Effector memory CD8-positive, alpha-beta T cell (primary cell): ENCODE results near the gene NCOA6.
A peak's percentile ranks its signal among the peaks of the same experiment; 100 is the strongest.
"Not testable (repeated sequence)": the region's sequence is repeated elsewhere in the genome, so short reads cannot be mapped to it uniquely, and the experiment has no call there.

ENCODE experiments used
- ATAC-seq: fragments of 150-1000 bp; cut with Tn5 transposase; replicated peaks from 2 replicates; pipeline ENCODE4 v1.10.0; 2021; ENCODE audit warnings: mild to moderate bottlenecking, moderate library complexity
- DNase-seq, 3 experiments: peaks; one replicate each; pipeline ENCODE4 v3.0.0; 2021
- H3K27ac Mint-ChIP-seq, 2 donors: one replicate each; pipeline ENCODE4 v1.8.0; 2022; ENCODE audit warnings: mild to moderate bottlenecking in 2 of 2, mixed read lengths in 2 of 2, moderate library complexity in 2 of 2
- H3K27me3 Mint-ChIP-seq, 2 donors: one replicate each; pipeline ENCODE4 v1.8.0; 2022; ENCODE audit warnings: mixed read lengths in 2 of 2
- H3K36me3 Mint-ChIP-seq: one replicate; pipeline ENCODE4 v1.8.0; 2022; ENCODE audit warnings: mild to moderate bottlenecking, moderate library complexity, mixed read lengths; ENCODE audit not compliant: insufficient read depth
- H3K4me1 Mint-ChIP-seq, 2 donors: one replicate each; pipeline ENCODE4 v1.8.0; 2022; ENCODE audit warnings: low read depth in 2 of 2, mixed read lengths in 2 of 2
- H3K4me3 Mint-ChIP-seq, 2 donors: one replicate each; pipeline ENCODE4 v1.8.0; 2022; ENCODE audit warnings: mild to moderate bottlenecking in 2 of 2, mixed read lengths in 2 of 2, moderate library complexity in 2 of 2
- H3K9me3 Mint-ChIP-seq, 2 donors: one replicate each; pipeline ENCODE4 v1.8.0; 2022; ENCODE audit warnings: mixed read lengths in 2 of 2

The NCOA6 gene

GRCh38 chr20:34780291-34780690 is 45.2 kb downstream of the NCOA6 start:
- H3K27ac Mint-ChIP-seq, H3K27me3 Mint-ChIP-seq, H3K9me3 Mint-ChIP-seq, DNase-seq, ATAC-seq, H3K4me1 Mint-ChIP-seq, H3K4me3 Mint-ChIP-seq: not testable (repeated sequence)
- peaks cover 46% of the 10 kb centered on the region for H3K36me3 Mint-ChIP-seq

DNA sequence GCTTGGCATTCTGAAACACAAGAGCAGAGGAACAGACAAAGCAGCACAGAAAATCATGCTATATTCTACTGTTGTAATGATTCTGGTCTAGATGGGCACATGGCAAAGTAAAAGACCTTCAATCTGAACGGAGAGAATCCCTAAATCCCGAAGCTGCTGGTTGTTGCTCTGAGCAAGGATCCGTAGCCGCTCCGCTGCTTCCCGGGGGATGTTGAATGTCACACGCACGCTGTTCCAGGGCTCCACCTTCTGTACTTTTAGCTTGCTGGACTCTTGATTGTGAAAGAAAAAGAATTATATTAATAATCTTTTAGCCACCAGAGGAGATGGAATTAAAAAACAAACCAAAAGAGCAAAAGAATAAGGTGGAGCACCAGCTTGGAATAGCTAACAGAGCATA is 49.3 kb downstream of the NCOA6 start:
- H3K9me3 Mint-ChIP-seq: no peaks in the 10 kb centered on the region
- H3K27me3 Mint-ChIP-seq: no peaks in the 10 kb centered on the region
- H3K4me1 Mint-ChIP-seq: no peaks in the 10 kb centered on the region
- no peak overlapping the region for H3K4me3 Mint-ChIP-seq
- DNase-seq: no peak
- H3K36me3 Mint-ChIP-seq: peaks cover 56% of the 10 kb centered on the region
- no peak overlapping the region for H3K27ac Mint-ChIP-seq
- ATAC-seq: no peak

GRCh38 chr20:34774886-34775285 is 50.6 kb downstream of the NCOA6 start:
- Mint-ChIP-seq H3K27me3 (no peaks in the 10 kb centered on the region), H3K4me1 (no peaks in the 10 kb centered on the region), H3K27ac (no peak overlapping the region), H3K36me3 (peaks cover 49% of the 10 kb centered on the region), H3K4me3 (no peak overlapping the region), H3K9me3 (no peaks in the 10 kb centered on the region)
- ATAC-seq (no peak), DNase-seq (no peak)

- H3K27me3 Mint-ChIP-seq: no peaks in the 10 kb centered on the region
- ATAC-seq (no peak), DNase-seq (no peak)
- no peak overlapping the region for H3K4me3 Mint-ChIP-seq
- no peaks in the 10 kb centered on the region for H3K4me1 Mint-ChIP-seq
- no peak overlapping the region for H3K27ac Mint-ChIP-seq
- no peaks in the 10 kb centered on the region for H3K9me3 Mint-ChIP-seq
- H3K36me3 Mint-ChIP-seq: peaks cover 54% of the 10 kb centered on the region
Measured at GRCh38 chr20:34774449-34774848, 51.0 kb downstream of the NCOA6 start.

- no peak overlapping the region for H3K4me3 Mint-ChIP-seq
- no peaks in the 10 kb centered on the region for H3K27me3 Mint-ChIP-seq
- H3K36me3 Mint-ChIP-seq: peaks cover 54% of the 10 kb centered on the region
- no peak for DNase-seq
- H3K4me1 Mint-ChIP-seq: no peaks in the 10 kb centered on the region
- H3K9me3 Mint-ChIP-seq: no peaks in the 10 kb centered on the region
- H3K27ac Mint-ChIP-seq: peak overlapping the region in 1 of 2 donors; percentile 73
- no peak for ATAC-seq
Measured at GRCh38 chr20:34773726-34774125, 51.7 kb downstream of the NCOA6 start.

DNA sequence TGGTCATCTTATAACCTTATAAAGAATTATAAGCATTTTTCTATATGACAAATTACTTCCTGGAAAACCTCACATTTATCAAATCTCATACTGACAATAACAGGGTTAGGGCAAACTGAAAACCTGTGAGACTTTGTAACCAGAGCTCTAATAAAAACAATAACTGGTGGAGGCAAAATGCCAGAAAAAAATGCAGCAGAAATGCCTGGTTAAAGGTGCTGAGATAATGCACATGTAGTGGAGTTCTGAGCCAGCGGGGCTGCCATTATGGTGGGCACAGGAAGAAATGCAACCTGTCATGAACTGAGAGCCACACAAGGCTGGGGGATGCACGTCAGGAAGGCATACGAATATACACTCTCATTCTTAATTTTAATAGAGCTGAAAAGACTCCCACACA is 53.0 kb downstream of the NCOA6 start:
- peak overlapping the region in 1 of 2 donors; percentile 69 for H3K27ac Mint-ChIP-seq
- H3K36me3 Mint-ChIP-seq: peaks cover 54% of the 10 kb centered on the region
- H3K9me3 Mint-ChIP-seq: no peaks in the 10 kb centered on the region
- no peaks in the 10 kb centered on the region for H3K27me3 Mint-ChIP-seq
- DNase-seq (no peak), ATAC-seq (no peak)
- no peak overlapping the region for H3K4me3 Mint-ChIP-seq
- no peaks in the 10 kb centered on the region for H3K4me1 Mint-ChIP-seq

- ATAC-seq (no peak), DNase-seq (no peak)
- Mint-ChIP-seq H3K4me1 (no peaks in the 10 kb centered on the region), H3K4me3 (no peak overlapping the region), H3K27ac (peak overlapping the region in 1 of 2 donors; percentile 69), H3K36me3 (peaks cover 55% of the 10 kb centered on the region), H3K9me3 (no peaks in the 10 kb centered on the region), H3K27me3 (no peaks in the 10 kb centered on the region)
Measured at GRCh38 chr20:34771680-34772081, 53.8 kb downstream of the NCOA6 start.

GRCh38 chr20:34768096-34768495 is 57.4 kb downstream of the NCOA6 start:
- Mint-ChIP-seq H3K27me3 (no peaks in the 10 kb centered on the region), H3K4me3 (no peak overlapping the region), H3K9me3 (no peaks in the 10 kb centered on the region), H3K4me1 (no peaks in the 10 kb centered on the region), H3K36me3 (peaks cover 53% of the 10 kb centered on the region), H3K27ac (no peak overlapping the region)
- DNase-seq: no peak
- ATAC-seq: no peak

DNA sequence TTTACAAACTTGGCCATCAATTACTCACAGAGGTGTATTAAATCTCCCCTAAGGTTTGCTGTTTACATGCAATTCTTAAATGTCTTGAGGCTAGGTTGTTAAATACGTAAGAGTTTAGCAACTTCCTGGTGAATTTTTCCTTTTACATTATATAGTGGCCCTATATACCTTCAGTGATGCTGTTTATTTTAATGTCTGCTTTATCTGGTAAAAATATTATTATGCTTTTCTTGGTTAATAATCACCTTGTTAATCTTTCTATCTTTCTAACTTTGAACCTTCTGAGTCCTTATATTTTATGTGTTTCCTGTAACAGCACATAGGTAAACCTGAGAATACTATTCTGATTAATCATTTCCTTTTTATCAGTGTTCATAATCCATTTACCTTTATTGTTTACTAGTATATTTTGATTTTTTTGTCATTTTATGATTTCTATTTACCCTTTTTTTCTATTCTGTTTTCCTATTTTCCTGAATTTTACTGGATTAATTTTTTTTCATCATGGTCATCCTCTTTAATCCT is 63.4 kb downstream of the NCOA6 start:
- DNase-seq (no peak), ATAC-seq (no peak)
- H3K36me3 Mint-ChIP-seq: peaks cover 69% of the 10 kb centered on the region
- H3K27me3 Mint-ChIP-seq: no peaks in the 10 kb centered on the region
- H3K4me3 Mint-ChIP-seq: no peak overlapping the region
- H3K4me1 Mint-ChIP-seq: no peaks in the 10 kb centered on the region
- H3K9me3 Mint-ChIP-seq: no peaks in the 10 kb centered on the region
- H3K27ac Mint-ChIP-seq: peak overlapping the region in 1 of 2 donors; percentile 82

- Mint-ChIP-seq H3K4me3 (no peak overlapping the region), H3K4me1 (no peaks in the 10 kb centered on the region), H3K27me3 (no peaks in the 10 kb centered on the region), H3K27ac (no peak overlapping the region), H3K9me3 (no peaks in the 10 kb centered on the region), H3K36me3 (peaks cover 64% of the 10 kb centered on the region)
- DNase-seq: no peak
- ATAC-seq: no peak
Measured at GRCh38 chr20:34755367-34755766, 70.1 kb downstream of the NCOA6 start.

DNA sequence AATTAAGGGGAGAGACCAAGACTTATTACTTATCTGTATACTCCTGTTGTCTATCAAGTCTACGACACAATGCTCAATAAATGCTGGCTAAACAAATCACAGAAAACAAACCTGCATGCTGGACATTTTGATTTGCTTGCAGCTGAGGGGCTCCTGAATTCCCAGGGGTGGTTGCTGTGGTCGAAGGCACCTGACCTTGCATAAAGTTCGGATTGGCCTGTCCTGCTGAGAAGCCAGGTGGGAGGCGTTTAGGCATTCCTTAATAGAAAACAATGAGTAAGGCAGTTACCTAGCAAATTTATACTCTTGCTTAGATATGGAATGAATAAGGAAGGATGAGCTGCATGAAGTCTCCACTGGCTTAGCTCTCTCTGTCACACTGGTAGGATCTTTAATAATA is 70.8 kb downstream of the NCOA6 start:
- Mint-ChIP-seq H3K4me3 (no peak overlapping the region), H3K9me3 (no peaks in the 10 kb centered on the region)

GRCh38 chr20:34753706-34754461 is 71.6 kb downstream of the NCOA6 start:
- Mint-ChIP-seq H3K4me3 (no peak overlapping the region), H3K36me3 (peaks cover 71% of the 10 kb centered on the region), H3K4me1 (no peaks in the 10 kb centered on the region), H3K27me3 (no peaks in the 10 kb centered on the region), H3K9me3 (no peaks in the 10 kb centered on the region), H3K27ac (no peak overlapping the region)
- ATAC-seq: no peak
- DNase-seq: no peak

More for the DNA sequence above, 70.8 kb downstream of the NCOA6 start:
- Mint-ChIP-seq H3K36me3 (peaks cover 72% of the 10 kb centered on the region), H3K27ac (no peak overlapping the region), H3K4me1 (no peaks in the 10 kb centered on the region), H3K27me3 (no peaks in the 10 kb centered on the region)
- ATAC-seq: no peak
- DNase-seq: no peak

DNA sequence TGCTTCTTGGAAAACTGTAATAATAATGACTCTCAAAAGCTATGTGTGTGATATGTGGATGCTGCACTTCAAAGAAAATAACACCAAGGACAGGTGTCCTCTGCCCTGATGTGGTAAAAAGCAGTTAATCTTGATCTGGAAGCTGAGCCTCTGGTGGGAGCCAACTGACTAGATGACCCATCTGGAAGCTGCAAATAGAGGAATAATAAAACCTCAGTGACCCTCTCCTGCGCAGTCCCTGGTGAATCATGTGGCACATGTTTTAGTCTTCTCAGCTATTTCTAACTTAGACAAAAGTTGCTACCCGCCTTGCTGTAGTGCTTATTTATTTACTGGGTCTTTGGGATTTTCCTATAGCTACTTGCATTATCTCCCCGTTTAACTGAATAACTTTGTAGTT is 74.0 kb downstream of the NCOA6 start:
- Mint-ChIP-seq H3K4me1 (no peaks in the 10 kb centered on the region), H3K36me3 (peaks cover 63% of the 10 kb centered on the region), H3K4me3 (no peak overlapping the region), H3K27me3 (no peaks in the 10 kb centered on the region), H3K27ac (peak overlapping the region in 1 of 2 donors; percentile 9), H3K9me3 (no peaks in the 10 kb centered on the region)
- ATAC-seq (no peak), DNase-seq (no peak)

- no peak overlapping the region for H3K27ac Mint-ChIP-seq
- no peaks in the 10 kb centered on the region for H3K4me1 Mint-ChIP-seq
- H3K9me3 Mint-ChIP-seq: no peaks in the 10 kb centered on the region
- no peak overlapping the region for H3K4me3 Mint-ChIP-seq
- no peaks in the 10 kb centered on the region for H3K27me3 Mint-ChIP-seq
- DNase-seq (no peak), ATAC-seq (no peak)
- peaks cover 72% of the 10 kb centered on the region for H3K36me3 Mint-ChIP-seq
Measured at GRCh38 chr20:34750484-34750883, 75.0 kb downstream of the NCOA6 start.
